ENCODE measurements around the gene GRB10. TPM values are rescaled to one million over a fixed set of nuclear protein-coding genes. Genes with fewer than 3 reads are reported as not detected.
A peak's percentile ranks its signal among the peaks of the same experiment; 100 is the strongest.
"Not testable (repeated sequence)": the region's sequence is repeated elsewhere in the genome, so short reads cannot be mapped to it uniquely, and the experiment has no call there.

Gene GRB10
- total RNA-seq, 2 experiments from 2014 or later = 1.4 to 1.8 TPM

DNA sequence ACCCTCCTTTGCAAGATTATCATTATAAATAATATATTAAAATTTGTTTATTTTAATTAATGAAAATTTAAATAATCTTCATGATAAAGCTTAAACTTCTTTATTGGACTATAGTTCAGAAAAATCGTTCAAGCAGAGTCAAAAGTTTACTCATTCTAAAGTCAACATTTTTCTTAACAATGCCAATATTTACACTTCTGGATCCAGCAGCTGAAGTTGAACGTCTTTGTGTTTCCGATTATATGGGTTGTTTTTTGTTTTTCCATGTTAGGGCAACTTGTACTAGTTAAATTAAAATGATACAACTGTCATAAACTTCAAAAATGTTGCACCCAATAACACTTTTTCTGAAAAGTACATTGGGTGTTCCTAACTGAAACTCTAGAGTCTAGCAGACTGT lies 43.8 kb downstream of the GRB10 start:
- Mint-ChIP-seq H3K36me3 (peaks cover 2% of the 10 kb centered on the region), H3K4me1 (peaks cover 25% of the 10 kb centered on the region), H3K27me3 (no peaks in the 10 kb centered on the region), H3K27ac (peak overlapping the region; percentile 85), H3K4me3 (no peak overlapping the region), H3K9me3 (no peaks in the 10 kb centered on the region)
- DNase-seq = no peak
- POLR2A ChIA-PET = interaction anchor here (0.8 to 1.7 kb wide), 2 partner anchors 15 to 289 kb away, joined by 3 to 8 read pairs; no protein-coding TSS in a partner anchor
- no peak for ATAC-seq (ENCODE audit: low read depth)

DNA sequence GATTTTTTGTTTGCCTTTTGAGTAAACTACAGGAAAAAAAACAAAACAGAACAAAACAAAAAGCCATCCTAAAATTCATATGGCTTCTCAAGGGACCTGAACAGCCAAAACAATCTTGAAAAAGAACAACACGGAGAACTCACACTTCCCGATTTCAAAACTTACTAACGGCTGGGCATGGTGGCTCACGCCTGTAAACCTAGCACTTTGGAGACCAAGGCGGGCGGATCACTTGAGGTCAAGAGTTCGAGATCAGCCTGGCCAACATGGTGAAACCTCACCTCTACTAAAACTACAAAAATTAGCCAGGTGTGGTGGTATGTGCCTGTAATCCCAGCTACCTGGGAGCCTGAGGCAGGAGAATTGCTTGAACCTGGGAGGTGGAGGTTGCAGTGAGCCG lies 46.9 kb downstream of the GRB10 start:
- ATAC-seq (ENCODE audit: low read depth); DNase-seq; POLR2A ChIA-PET; H3K27me3 Mint-ChIP-seq; H3K4me3 Mint-ChIP-seq; H3K27ac Mint-ChIP-seq; H3K9me3 Mint-ChIP-seq; H3K36me3 Mint-ChIP-seq: not testable (repeated sequence)
- peaks cover 23% of the 10 kb centered on the region for H3K4me1 Mint-ChIP-seq

DNA sequence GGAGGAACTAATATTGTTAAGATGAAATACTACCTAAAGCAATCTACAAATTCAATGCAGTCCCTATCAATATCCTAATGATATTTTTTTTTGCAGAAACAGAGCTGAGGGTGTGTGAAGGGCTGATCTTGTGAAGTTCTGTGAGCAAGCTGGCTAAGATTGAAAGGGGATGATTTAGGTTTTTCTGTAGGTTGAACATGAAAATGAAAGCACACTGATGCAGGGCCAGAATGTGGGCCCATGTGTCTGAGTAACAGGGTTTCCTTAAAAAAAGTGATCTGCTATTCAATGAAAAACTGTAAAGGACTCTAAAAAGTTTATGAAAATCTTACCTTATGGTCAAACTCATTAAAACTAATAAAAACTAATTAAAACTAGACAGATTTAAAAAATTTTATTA lies 47.4 kb downstream of the GRB10 start:
- no peaks in the 10 kb centered on the region for H3K9me3 Mint-ChIP-seq
- peaks cover 20% of the 10 kb centered on the region for H3K4me1 Mint-ChIP-seq
- peaks cover 2% of the 10 kb centered on the region for H3K36me3 Mint-ChIP-seq
- H3K4me3 Mint-ChIP-seq = peak overlapping the region; percentile 38
- DNase-seq = no peak
- POLR2A ChIA-PET = no interaction called here
- H3K27ac Mint-ChIP-seq = peak overlapping the region; percentile 67
- no peaks in the 10 kb centered on the region for H3K27me3 Mint-ChIP-seq
- no peak for ATAC-seq (ENCODE audit: low read depth)

DNA sequence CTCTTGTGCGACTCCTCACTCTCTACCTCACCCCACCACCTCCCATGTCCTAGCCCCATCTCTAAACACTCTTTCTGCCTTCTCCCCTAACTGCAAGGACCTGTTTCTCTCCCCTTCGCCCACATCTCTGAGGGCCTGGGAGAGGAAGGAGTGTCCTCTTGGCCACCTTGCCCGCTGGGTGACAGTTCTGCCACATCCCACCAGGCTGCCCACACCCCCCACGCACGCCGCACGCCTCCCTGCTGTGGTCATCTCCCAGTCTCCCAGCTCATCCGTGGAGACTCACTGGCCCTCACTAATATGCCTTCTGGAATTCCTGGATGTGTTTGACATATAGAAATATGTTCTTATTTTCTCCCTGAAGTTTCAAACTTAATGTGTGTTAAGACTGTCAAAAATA lies 48.5 kb downstream of the GRB10 start:
- Mint-ChIP-seq H3K9me3 (no peaks in the 10 kb centered on the region), H3K27me3 (no peaks in the 10 kb centered on the region), H3K27ac (no peak overlapping the region), H3K4me1 (peaks cover 10% of the 10 kb centered on the region), H3K36me3 (peaks cover 2% of the 10 kb centered on the region), H3K4me3 (no peak overlapping the region)
- DNase-seq (no peak), ATAC-seq (ENCODE audit: low read depth) (no peak)
- POLR2A ChIA-PET = no interaction called here

DNA sequence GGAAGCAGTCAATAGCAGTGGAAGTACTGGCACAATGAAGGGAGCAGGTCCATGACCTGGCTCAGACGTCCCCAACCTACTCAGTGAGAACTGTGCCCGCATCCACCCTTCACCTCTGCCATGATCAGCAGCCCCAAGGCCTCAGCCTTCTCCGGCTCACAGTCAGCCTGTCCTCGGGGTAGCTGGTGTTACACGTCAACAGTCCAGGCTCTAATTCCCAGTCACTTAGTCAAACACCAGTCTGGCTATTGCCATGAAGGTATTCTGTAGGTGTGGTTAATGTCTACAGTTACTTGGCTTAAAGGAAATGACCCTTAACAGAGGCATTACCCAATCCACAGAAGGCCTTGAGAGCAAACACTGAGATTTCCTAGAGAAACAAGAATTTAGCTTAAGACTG lies 49.1 kb downstream of the GRB10 start:
- Mint-ChIP-seq H3K4me3 (no peak overlapping the region), H3K36me3 (peaks cover 2% of the 10 kb centered on the region), H3K4me1 (peaks cover 7% of the 10 kb centered on the region), H3K27me3 (no peaks in the 10 kb centered on the region), H3K27ac (no peak overlapping the region), H3K9me3 (no peaks in the 10 kb centered on the region)
- DNase-seq (no peak), ATAC-seq (ENCODE audit: low read depth) (no peak)
- POLR2A ChIA-PET = no interaction called here

DNA sequence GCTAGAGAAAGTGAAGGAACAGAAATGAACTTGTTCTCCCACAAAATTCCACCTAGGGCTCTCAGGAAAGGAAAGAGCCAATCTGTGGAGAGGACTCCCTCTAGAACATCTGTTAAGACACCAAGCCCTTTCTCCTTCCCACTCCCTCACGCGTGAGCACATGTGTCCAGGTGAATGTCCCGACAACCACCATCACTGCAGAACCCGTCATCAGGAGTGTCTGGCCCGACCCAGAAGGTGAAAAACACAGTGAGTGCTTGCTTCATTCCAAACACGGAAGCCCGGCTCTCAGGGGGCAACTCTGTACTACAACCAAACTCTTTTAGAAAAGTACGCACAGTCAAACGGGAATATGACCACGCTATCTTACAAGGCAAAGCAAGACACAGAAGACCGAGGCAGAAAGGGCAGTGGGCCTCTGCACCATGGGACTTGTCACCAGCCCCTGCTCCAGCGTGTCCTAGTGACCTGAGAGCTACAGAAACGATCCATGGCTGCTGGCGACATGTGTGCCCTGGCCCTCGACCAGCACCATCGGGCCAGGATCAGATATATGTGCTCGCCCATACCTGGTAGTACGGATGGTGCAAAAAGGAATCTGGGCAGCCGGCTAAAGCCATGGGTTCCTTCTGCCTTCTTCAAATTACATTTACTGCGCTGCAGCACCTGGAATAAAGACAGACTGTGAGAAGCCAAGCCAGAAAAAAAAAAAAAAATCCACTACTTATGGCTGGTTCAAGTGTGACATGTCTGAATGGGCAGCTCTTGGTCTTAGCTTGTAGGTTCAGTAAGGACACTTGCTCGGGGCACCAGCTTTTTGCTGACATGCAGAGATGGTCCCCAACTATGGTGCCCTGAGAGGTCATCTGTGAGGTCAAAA lies 50.8 kb downstream of the GRB10 start:
- Mint-ChIP-seq H3K4me1 (peaks cover 7% of the 10 kb centered on the region), H3K27ac (no peak overlapping the region), H3K4me3 (no peak overlapping the region), H3K9me3 (no peaks in the 10 kb centered on the region), H3K36me3 (no peaks in the 10 kb centered on the region), H3K27me3 (peaks cover 2% of the 10 kb centered on the region)
- DNase-seq (no peak), ATAC-seq (ENCODE audit: low read depth) (no peak)
- POLR2A ChIA-PET = interaction anchor here (0.6 kb wide), 1 partner anchor 391 kb away, joined by 3 read pairs; no protein-coding TSS in a partner anchor

DNA sequence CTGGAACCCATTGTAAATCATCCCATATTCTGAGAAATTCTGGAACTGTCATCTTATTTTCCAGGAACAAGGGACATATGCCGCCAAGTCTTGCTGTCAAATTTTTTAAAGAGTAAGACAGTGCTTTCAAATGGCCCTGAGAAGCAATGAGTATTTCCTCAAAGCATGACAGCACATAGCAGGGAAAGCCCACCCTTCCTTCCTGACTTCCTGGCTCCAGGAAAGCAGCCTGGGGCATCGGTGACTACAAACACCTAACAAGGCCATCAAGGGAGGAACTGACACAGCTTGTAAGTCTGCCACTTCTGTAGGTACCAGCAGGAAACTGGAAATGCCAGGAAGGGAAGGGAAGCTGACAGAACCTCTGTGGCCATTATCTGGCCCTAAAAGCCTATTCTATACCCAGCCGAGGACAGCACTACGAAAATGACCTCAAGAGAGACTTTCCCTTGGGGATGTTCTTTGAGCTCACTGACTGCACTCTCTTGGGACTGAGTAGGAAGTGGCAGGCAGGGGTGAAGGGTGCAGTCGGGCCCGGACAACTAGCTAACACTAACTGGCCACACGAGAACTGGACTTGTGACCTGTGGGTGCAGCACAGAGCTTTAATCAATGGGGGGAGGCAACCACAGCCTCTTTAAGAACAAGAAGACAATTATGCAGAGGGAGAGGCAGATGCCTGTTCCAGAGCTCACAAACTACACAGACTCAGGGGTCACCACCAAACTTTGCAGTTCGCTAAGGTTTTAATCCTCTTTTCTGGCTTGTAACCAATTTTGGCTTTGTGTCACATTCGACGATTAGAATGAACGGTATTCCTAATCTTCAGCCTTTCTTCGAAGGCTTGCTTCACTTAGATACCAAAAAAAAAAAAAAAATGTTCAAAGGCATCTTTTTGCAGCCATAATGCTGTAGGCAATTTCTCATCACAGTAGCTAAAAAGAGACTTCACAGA lies 52.0 kb downstream of the GRB10 start:
- POLR2A ChIA-PET = no interaction called here
- no peak for ATAC-seq (ENCODE audit: low read depth)
- Mint-ChIP-seq H3K36me3 (no peaks in the 10 kb centered on the region), H3K4me3 (no peak overlapping the region), H3K27me3 (peaks cover 2% of the 10 kb centered on the region), H3K27ac (no peak overlapping the region), H3K4me1 (peaks cover 8% of the 10 kb centered on the region), H3K9me3 (no peaks in the 10 kb centered on the region)
- no peak for DNase-seq

DNA sequence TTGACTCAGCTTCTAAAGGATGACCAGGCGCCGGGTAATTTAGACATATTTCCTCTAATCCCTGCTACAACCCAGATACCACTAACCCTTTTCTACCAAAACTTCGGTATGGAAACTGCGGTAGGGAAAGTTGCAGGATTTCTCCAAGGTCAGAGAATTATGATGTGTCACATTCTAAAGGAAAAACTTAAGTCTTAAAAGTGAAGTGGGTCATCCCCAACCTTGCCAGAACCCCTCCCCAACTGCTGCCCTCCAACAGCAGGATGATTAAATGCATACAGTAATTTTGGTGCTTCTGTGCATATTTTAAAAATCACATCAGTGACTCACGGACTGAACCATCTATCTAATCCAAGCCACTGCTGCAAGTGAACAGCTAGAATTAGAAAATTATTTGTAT lies 52.7 kb downstream of the GRB10 start:
- DNase-seq (no peak), ATAC-seq (ENCODE audit: low read depth) (no peak)
- Mint-ChIP-seq H3K27me3 (peaks cover 2% of the 10 kb centered on the region), H3K9me3 (no peaks in the 10 kb centered on the region), H3K4me1 (peaks cover 4% of the 10 kb centered on the region), H3K36me3 (no peaks in the 10 kb centered on the region), H3K4me3 (no peak overlapping the region), H3K27ac (no peak overlapping the region)
- POLR2A ChIA-PET = no interaction called here

DNA sequence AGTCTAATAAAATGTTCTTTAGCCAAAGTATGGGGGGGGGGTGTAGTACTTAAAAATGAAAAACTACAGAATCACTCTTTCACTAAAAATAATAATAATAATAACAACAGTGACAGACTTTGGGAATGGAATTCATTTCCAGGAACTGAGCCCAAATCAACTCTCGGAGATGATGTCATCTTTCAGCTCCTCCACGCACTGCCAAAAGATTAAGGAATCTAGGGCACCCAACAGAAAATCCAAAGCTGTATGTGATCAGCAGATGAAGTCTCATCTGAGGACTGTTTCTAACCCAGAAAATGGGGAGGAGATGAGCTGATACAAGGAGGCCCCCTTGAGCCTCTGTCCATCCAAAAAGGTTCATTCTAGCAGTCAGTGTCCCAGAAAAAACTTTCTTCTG lies 54.5 kb downstream of the GRB10 start:
- POLR2A ChIA-PET = no interaction called here
- peaks cover 9% of the 10 kb centered on the region for H3K4me1 Mint-ChIP-seq
- peaks cover 2% of the 10 kb centered on the region for H3K27me3 Mint-ChIP-seq
- no peak for DNase-seq
- no peaks in the 10 kb centered on the region for H3K36me3 Mint-ChIP-seq
- H3K4me3 Mint-ChIP-seq = no peak overlapping the region
- H3K9me3 Mint-ChIP-seq = no peaks in the 10 kb centered on the region
- ATAC-seq (ENCODE audit: low read depth) = no peak
- H3K27ac Mint-ChIP-seq = no peak overlapping the region

DNA sequence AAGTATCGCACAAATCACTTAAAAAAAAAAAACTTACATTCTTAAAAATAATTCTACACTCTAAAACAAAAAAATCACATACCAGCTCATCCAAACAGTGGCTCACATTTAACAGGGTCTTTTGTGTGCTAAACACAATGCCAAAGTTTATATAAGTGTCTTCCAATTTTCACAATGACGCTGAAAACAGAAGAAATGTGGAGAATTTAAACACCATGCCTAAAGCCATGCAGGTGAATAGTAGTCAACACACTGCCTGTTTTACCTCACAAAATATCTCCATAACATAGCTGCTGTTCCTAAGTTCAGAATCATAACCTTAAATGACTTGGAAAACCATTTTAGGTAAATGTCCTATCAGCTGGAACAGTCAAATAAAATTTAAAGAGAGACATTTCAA lies 55.0 kb downstream of the GRB10 start:
- Mint-ChIP-seq H3K9me3 (no peaks in the 10 kb centered on the region), H3K4me1 (peaks cover 9% of the 10 kb centered on the region), H3K27ac (no peak overlapping the region), H3K4me3 (no peak overlapping the region), H3K27me3 (peaks cover 2% of the 10 kb centered on the region), H3K36me3 (no peaks in the 10 kb centered on the region)
- no peak for DNase-seq
- no peak for ATAC-seq (ENCODE audit: low read depth)
- POLR2A ChIA-PET = no interaction called here

DNA sequence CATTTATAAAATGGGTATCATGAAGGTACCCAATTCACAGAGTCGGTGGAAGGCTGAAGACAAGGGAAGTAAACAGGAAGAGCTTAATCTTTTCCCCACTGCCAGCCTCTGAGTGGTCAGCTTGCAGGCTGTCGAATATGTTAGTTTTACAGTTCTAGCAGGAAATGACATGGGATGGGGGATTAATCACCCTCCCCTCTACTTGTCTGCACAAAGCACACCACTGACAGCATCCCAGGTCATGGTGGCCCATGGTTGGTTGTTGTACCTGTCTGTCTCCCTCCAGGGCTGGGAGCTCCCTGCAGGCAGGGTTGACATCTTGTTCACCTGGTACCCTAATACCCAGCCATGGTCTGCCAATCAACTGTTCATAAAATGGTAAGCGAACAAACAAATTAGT lies 55.6 kb downstream of the GRB10 start:
- POLR2A ChIA-PET = no interaction called here
- H3K9me3 Mint-ChIP-seq = no peaks in the 10 kb centered on the region
- no peak for ATAC-seq (ENCODE audit: low read depth)
- no peak overlapping the region for H3K27ac Mint-ChIP-seq
- H3K27me3 Mint-ChIP-seq = peaks cover 2% of the 10 kb centered on the region
- H3K4me1 Mint-ChIP-seq = peaks cover 9% of the 10 kb centered on the region
- H3K36me3 Mint-ChIP-seq = no peaks in the 10 kb centered on the region
- no peak for DNase-seq
- H3K4me3 Mint-ChIP-seq = no peak overlapping the region

DNA sequence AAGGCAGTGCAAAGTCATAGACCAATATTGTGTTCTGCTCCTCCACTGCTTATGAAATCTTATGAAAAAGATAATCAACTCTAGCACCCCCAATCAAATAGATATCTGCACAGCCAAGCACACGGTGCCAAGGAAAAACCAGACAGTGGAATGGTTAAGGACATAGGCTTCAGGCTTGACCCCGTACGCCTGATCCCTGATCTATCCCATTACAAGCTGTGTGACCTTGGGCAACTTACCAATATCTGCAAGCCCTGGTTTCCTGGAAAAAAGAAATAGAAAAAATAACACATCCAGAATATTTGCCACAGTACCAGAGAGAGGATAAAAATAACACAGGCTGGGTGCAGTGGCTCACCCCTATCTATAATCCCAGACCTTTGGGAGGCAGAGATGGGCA lies 56.9 kb downstream of the GRB10 start:
- Mint-ChIP-seq H3K27me3 (peaks cover 2% of the 10 kb centered on the region), H3K36me3 (no peaks in the 10 kb centered on the region), H3K4me1 (peaks cover 9% of the 10 kb centered on the region), H3K9me3 (no peaks in the 10 kb centered on the region), H3K27ac (no peak overlapping the region), H3K4me3 (no peak overlapping the region)
- DNase-seq = no peak
- ATAC-seq (ENCODE audit: low read depth) = no peak
- POLR2A ChIA-PET = no interaction called here

DNA sequence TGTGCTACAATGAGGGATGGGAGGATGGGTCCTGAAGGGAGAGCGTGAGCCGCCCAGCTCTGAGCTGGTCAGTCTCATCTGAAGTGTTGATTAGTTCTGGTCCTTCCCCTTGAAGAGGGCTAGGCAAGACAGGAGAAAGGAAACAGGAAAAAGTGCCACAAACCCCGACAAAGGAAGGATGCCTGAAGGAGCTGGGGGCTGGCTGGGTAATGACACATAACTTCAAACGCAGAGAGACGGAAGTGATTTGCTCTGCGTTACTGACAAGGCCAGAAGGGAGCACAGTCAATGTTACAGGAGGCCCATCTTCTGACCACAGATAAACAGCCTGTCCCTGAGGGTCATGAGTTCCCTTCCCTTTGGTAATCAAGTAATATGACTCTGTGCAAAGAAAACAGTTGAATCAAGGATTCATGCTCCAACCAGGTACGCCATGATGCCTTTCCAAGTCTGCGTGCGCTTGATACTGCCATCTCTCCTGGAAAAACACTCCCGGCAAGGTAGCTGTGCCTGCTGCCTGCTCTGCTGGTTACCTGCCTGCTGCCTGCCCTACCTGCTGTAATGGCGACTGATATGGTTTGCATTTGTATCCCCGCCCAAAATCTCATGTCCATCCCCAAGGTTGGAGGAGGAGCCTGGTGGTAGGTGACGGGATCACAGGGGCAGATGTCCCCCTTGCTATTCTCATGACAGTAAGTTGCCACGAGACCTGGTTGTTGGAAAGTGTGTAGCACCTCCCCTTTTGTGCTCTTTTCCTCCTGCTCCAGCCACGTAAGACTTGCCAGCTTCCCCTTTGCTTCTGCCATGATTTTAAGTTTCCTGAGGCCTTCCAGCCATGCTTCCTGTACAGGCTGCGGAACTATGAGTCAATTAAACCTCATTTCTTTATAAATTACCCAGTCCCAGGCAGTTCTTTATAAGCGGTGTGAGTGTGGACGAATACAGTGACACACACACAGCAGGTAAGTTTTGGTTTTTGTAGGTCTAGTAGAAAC lies 57.9 kb downstream of the GRB10 start:
- ATAC-seq (ENCODE audit: low read depth) (peak; percentile 84), DNase-seq (no peak)
- Mint-ChIP-seq H3K27me3 (peaks cover 2% of the 10 kb centered on the region), H3K36me3 (no peaks in the 10 kb centered on the region), H3K4me3 (peak overlapping the region; percentile 15), H3K9me3 (no peaks in the 10 kb centered on the region), H3K4me1 (peaks cover 9% of the 10 kb centered on the region), H3K27ac (peak overlapping the region; percentile 78)
- POLR2A ChIA-PET = interaction anchor here (0.6 to 1.8 kb wide), 2 partner anchors 15 to 610 kb away, joined by 3 to 8 read pairs; no protein-coding TSS in a partner anchor
